Neuron (in vitro differentiated cells): Measurements from ENCODE around the gene DNAJC12.
"Not testable (repeated sequence)": the region's sequence is repeated elsewhere in the genome, so short reads cannot be mapped to it uniquely, and the experiment has no call there.

ENCODE experiments used
- H2AFZ ChIP-seq: one replicate; pipeline ENCODE4 v1.6.1; 2013; ENCODE audit warnings: low read depth, mild to moderate bottlenecking, inconsistent platforms, low read length, moderate library complexity
- H3K27me3 ChIP-seq: one replicate; pipeline ENCODE4 v1.6.1; 2013; ENCODE audit warnings: low read length; ENCODE audit not compliant: insufficient read depth
- H3K36me3 ChIP-seq: one replicate; pipeline ENCODE4 v1.6.1; 2013; ENCODE audit warnings: low read length; ENCODE audit not compliant: insufficient read depth
- H3K4me1 ChIP-seq: one replicate; pipeline ENCODE4 v1.6.1; 2013; ENCODE audit warnings: low read length; ENCODE audit not compliant: insufficient read depth
- H3K4me3 ChIP-seq: 2 replicates; pipeline ENCODE4 v1.5.1; 2013; ENCODE audit warnings: mild to moderate bottlenecking, low read length, moderate library complexity
- H3K9me3 ChIP-seq: one replicate; pipeline ENCODE4 v1.6.1; 2013; ENCODE audit warnings: low read length

Gene DNAJC12

DNA sequence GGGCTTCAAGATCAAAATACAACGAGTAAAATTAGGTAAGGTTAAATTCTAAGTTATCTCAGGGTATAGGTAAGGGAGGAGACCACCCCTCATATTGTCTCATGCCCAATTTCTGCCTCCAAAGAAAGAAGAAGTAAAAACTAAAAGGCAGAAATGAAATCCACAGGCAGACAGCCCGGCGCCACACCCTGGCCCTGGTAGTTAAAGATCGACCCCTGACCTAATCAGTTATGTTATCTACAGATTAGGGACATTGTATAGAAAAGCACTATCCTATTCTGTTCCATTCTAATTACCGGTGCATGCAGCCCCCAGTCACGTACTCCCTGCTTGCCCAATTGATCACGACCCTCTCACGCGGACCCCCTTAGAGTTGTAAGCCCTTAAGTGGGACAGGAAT is 75.4 kb downstream of the DNAJC12 start:
- not testable (repeated sequence) for H3K27me3 ChIP-seq, H2AFZ ChIP-seq, H3K9me3 ChIP-seq, H3K4me3 ChIP-seq, H3K36me3 ChIP-seq, H3K4me1 ChIP-seq

GRCh38 chr10:67760272-67760671 is 77.7 kb downstream of the DNAJC12 start:
- Histone ChIP-seq H3K27me3 (no peaks in the 10 kb centered on the region), H3K36me3 (no peaks in the 10 kb centered on the region), H3K4me1 (no peaks in the 10 kb centered on the region), H3K4me3 (no peak overlapping the region), H2AFZ (no peak overlapping the region), H3K9me3 (no peaks in the 10 kb centered on the region)
